Karpas-422 (cell line): ENCODE results near the gene SBNO2. TPM values are rescaled to one million over a fixed set of nuclear protein-coding genes. Genes with fewer than 3 reads are reported as not detected.

ENCODE experiments used
- DNase-seq: peaks from one replicate; pipeline ENCODE4 v3.0.0-alpha.2; 2015
- H2AFZ ChIP-seq: fragments of 200-600 bp; sonication (generic); 2 replicates; pipeline ENCODE4 v1.6.1; 2014; ENCODE audit warnings: antibody characterized with exemption, low read length, mixed read lengths
- H3K27ac ChIP-seq: fragments of 200-600 bp; sonication (generic); 2 replicates; pipeline ENCODE4 v1.5.1; 2014; ENCODE audit warnings: mild to moderate bottlenecking, low read length, moderate library complexity
- H3K27me3 ChIP-seq: fragments of 200-600 bp; sonication (generic); 2 replicates; pipeline ENCODE4 v1.6.1; 2014; ENCODE audit warnings: low read length, mixed read lengths
- H3K36me3 ChIP-seq: fragments of 200-600 bp; sonication (generic); 2 replicates; pipeline ENCODE4 v1.6.1; 2014; ENCODE audit warnings: low read length, mixed read lengths; ENCODE audit not compliant: insufficient read depth
- H3K4me1 ChIP-seq: fragments of 200-600 bp; sonication (generic); 2 replicates; pipeline ENCODE4 v1.6.1; 2014; ENCODE audit warnings: mild to moderate bottlenecking, low read length, mixed read lengths
- H3K4me2 ChIP-seq: fragments of 200-600 bp; sonication (generic); 2 replicates; pipeline ENCODE4 v1.6.1; 2014; ENCODE audit warnings: low read length, low read depth, mild to moderate bottlenecking; ENCODE audit not compliant: poor library complexity, severe bottlenecking
- H3K4me3 ChIP-seq: fragments of 200-600 bp; sonication (generic); 2 replicates; pipeline ENCODE4 v1.5.1; 2014; ENCODE audit warnings: mild to moderate bottlenecking, antibody characterized with exemption, low read length, mixed read lengths
- H3K79me2 ChIP-seq: fragments of 200-600 bp; sonication (generic); 2 replicates; pipeline ENCODE4 v1.6.1; 2014; ENCODE audit warnings: mild to moderate bottlenecking, low read length, mixed read lengths
- H3K9ac ChIP-seq: fragments of 200-600 bp; sonication (generic); 2 replicates; pipeline ENCODE4 v1.6.0; 2014; ENCODE audit warnings: low read length
- H3K9me2 ChIP-seq: fragments of 200-600 bp; sonication (generic), shearing (Covaris generic); replicated peaks from 2 replicates; pipeline ENCODE4 v1.6.0; 2014; ENCODE audit warnings: mild to moderate bottlenecking, low read length, moderate library complexity; ENCODE audit not compliant: insufficient read depth
- H3K9me3 ChIP-seq: fragments of 300-700, 200-600 bp; sonication (generic); 2 replicates; pipeline ENCODE4 v1.6.1; 2014; ENCODE audit warnings: low read length, mixed read lengths
- H4K20me1 ChIP-seq: fragments of 200-600 bp; sonication (generic); 2 replicates; pipeline ENCODE4 v1.6.1; 2014; ENCODE audit warnings: mild to moderate bottlenecking, antibody characterized with exemption, low read length, low read depth; ENCODE audit not compliant: insufficient read depth
- total RNA-seq: library from RNA; depleted of rRNA; stranded (reverse); fragments of >200 nt; shearing (Covaris generic); gene quantifications from 2 replicates; pipeline ENCODE4 v1.2.3, GENCODE V29; 2014; ENCODE audit warnings: low replicate concordance

SBNO2 gene
- total RNA-seq, 1 experiment from 2014 or later: 7.9 TPM

DNA sequence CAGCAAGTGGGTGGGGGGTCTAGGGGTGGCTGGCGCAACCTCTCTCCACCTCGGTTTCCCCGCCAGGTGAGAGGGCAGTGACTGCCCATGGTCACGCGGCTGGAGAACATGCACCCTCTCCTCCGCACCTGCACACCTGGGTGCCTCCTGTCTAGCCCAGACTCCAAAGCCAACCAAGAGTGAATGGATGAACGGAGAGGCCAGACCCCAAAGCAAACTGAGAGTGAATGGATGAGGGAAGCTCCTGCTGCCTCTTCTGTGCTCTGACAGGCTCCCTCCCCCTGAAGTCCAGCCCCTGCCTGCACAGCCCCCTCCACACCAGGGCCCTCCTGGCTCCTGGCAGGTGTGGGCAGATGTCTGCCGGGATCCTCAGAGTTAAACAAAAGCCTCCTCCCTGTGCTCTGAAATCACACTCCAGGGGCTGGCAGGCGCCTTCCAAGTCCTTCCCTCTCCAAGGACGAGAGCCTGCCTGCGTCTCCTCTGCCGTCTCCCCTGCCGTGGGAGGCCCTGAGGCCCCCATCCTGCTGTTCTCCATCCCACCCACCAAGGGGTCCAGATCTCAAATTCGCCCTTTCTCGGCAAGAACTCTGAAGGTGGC, 2.2 kb downstream of the SBNO2 start:
- no peak overlapping the region for H2AFZ ChIP-seq
- H3K4me3 ChIP-seq: no peak overlapping the region
- peaks cover 58% of the 10 kb centered on the region for H3K79me2 ChIP-seq
- no peak overlapping the region for H3K9ac ChIP-seq
- no peak for DNase-seq
- H3K27ac ChIP-seq: no peak overlapping the region
- H3K4me1 ChIP-seq: peaks cover 11% of the 10 kb centered on the region
- no peaks in the 10 kb centered on the region for H3K9me2 ChIP-seq
- H3K4me2 ChIP-seq: peak overlapping the region; percentile 94
- H4K20me1 ChIP-seq: no peaks in the 10 kb centered on the region; the same call in 1 of the 2 replicates
- H3K9me3 ChIP-seq: no peaks in the 10 kb centered on the region; the same call in 1 of the 2 replicates
- H3K36me3 ChIP-seq: peaks cover 3% of the 10 kb centered on the region; the same call in 1 of the 2 replicates
- no peaks in the 10 kb centered on the region for H3K27me3 ChIP-seq

DNA sequence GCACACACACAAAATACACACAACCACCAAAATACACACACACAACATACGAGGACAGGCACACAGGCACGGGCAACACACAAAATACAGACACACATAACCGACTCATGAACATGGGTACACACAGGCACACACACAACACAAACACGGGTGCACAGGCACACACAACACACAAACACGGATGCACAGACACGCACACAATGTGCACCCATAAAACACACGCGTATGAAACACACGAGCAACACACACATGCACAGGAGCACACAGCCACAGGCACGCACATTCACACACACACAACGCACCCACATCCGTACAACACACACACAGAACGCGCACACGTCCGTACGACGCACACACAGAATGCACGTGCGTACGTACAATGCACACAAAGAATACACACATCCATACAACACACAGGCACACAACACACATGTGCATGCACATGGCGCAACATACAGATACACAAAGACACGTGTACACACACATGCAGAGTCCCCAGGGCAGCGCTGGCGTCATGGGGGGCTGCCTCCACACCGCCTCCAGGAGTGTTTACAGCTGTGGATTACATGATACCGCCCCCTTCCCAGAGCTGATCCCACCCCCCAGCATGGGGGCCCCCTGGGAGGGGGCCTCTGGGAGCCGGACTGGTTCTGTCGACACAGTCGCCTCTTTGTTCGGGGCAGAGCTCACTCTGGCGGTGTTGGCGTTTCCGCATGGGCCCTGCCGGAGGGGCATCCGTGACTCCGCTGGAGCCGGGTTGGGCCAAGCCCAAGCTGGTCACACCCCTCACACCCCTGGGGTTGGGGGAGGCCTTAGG, 2.9 kb downstream of the SBNO2 start:
- no peaks in the 10 kb centered on the region; the same call in 1 of the 2 replicates for H4K20me1 ChIP-seq
- H3K9ac ChIP-seq: no peak overlapping the region
- H2AFZ ChIP-seq: no peak overlapping the region
- H3K4me3 ChIP-seq: no peak overlapping the region
- H3K27me3 ChIP-seq: no peaks in the 10 kb centered on the region
- H3K79me2 ChIP-seq: peaks cover 58% of the 10 kb centered on the region
- peaks cover 3% of the 10 kb centered on the region; the same call in 1 of the 2 replicates for H3K36me3 ChIP-seq
- peaks cover 11% of the 10 kb centered on the region for H3K4me1 ChIP-seq
- H3K9me3 ChIP-seq: no peaks in the 10 kb centered on the region; the same call in 1 of the 2 replicates
- H3K9me2 ChIP-seq: no peaks in the 10 kb centered on the region
- H3K27ac ChIP-seq: no peak overlapping the region
- no peak overlapping the region for H3K4me2 ChIP-seq
- no peak for DNase-seq

DNA sequence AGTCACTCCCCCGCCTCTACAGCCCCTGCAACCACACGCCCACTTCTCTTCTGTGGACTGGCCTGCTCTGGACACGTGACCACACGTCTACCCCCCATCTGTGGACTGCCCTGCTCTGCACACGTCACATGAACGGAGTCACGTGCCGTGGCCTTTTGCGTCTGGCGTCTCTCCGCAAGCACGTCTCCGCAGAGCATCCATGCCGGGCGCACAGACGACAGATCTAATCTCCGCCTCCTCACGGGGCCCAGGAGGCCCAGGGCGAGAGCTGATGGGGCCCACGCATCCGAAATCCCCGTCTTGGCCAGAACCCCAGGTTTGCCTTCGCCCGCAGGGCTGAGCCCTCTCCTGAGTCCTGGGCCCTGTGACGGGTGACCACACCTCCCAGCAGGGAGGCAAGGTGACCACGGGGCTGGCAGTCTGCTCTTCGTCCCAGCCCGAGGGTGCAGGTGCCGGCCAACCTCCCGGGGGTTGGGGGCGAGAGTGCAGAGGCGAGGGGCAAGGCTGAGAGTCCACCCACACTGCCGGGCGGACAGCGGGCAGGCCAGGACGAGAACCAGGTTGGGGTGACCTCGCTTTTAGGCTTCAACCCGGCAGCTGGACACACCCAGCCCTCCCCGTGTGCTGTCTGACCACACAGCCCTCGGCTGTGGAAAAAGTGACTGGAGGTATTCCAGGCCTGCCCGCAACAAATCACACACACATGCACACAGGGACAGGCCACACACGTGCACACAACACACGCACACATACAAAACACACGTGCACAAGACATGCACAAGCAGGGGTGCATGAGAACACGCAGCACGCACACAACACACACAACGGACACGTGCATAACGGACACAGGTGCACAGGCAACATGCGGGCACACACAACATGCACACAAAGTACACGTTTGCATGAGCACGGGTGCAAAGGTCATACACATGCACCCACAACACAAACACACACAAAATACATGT, 3.9 kb downstream of the SBNO2 start:
- H3K27me3 ChIP-seq: no peaks in the 10 kb centered on the region
- H3K27ac ChIP-seq: no peak overlapping the region
- H3K9me2 ChIP-seq: no peaks in the 10 kb centered on the region
- no peaks in the 10 kb centered on the region; the same call in 1 of the 2 replicates for H3K9me3 ChIP-seq
- no peak overlapping the region for H3K4me3 ChIP-seq
- no peaks in the 10 kb centered on the region; the same call in 1 of the 2 replicates for H4K20me1 ChIP-seq
- H3K9ac ChIP-seq: no peak overlapping the region
- DNase-seq: no peak
- H3K79me2 ChIP-seq: peaks cover 65% of the 10 kb centered on the region
- no peak overlapping the region for H2AFZ ChIP-seq
- peaks cover 3% of the 10 kb centered on the region; the same call in 1 of the 2 replicates for H3K36me3 ChIP-seq
- peaks cover 11% of the 10 kb centered on the region for H3K4me1 ChIP-seq
- no peak overlapping the region for H3K4me2 ChIP-seq

DNA sequence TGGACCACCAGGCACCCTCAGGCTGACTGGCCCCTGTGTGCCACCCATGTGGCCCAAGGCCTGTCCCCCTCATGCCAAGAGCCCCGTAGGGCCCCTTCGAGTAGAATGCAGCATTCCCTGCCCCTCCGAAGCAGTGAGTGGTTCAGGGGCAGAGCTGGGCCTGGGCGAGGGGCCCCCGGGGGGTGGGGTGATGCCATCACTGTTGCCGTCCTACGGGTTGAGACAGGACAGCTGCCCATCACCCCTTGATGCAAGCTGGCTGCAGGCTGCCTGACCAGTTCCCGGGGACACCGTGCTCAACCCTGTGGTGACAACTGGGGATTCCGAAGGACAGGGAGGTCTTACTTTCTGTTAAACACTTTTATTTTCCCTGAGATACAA, 4.7 kb downstream of the SBNO2 start:
- Histone ChIP-seq H3K4me3 (no peak overlapping the region), H3K36me3 (peaks cover 3% of the 10 kb centered on the region; the same call in 1 of the 2 replicates), H3K27me3 (no peaks in the 10 kb centered on the region), H3K27ac (no peak overlapping the region), H3K9me2 (no peaks in the 10 kb centered on the region), H4K20me1 (no peaks in the 10 kb centered on the region; the same call in 1 of the 2 replicates), H3K9me3 (no peaks in the 10 kb centered on the region; the same call in 1 of the 2 replicates), H2AFZ (no peak overlapping the region), H3K79me2 (peaks cover 67% of the 10 kb centered on the region), H3K4me1 (peaks cover 11% of the 10 kb centered on the region), H3K9ac (no peak overlapping the region), H3K4me2 (no peak overlapping the region)
- DNase-seq: no peak

DNA sequence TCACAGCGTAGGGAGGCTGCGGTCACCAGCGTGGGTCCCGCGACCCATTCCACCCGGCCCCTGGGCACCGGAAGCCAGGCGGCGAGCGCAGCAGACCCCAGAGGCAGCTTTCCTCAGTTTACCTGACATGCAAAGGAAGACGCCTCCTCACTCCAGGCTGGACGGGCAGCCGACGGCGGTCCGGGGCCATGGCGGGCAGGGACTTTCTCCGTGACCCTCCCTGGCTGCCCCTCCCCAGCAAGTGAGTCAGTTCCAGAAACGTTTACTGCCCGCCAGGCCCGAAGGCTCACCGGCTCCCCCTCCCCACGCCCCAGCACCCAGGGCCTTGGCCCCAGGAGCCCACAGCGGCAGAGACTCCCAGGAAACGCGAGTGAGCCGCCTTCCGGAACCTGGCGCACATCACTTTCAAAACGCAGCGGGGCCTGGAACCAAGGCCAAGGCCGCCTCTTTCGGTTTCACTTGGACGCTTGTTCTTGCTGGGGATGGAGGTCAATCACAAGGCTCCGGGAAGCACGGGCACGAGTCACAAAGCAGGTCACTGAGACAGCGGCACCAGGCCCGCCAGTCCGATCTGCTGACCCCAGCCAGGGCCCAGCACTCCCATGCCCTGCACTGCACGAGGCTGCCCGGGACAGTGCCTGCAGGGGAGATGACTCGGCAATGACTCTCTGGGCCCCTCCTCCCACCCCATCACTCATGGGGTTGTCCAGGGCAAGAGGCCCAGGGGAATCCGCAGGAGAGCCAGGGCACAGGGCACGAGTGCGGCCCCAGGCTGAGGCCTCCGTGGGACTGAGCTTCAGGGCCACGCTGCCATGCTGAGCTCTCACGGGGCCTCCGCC, 5.3 kb downstream of the SBNO2 start:
- no peak overlapping the region for H3K9ac ChIP-seq
- H3K4me2 ChIP-seq: no peak overlapping the region
- no peaks in the 10 kb centered on the region for H3K9me2 ChIP-seq
- no peaks in the 10 kb centered on the region for H3K27me3 ChIP-seq
- no peaks in the 10 kb centered on the region for H4K20me1 ChIP-seq
- H3K9me3 ChIP-seq: no peaks in the 10 kb centered on the region; the same call in 1 of the 2 replicates
- no peak overlapping the region for H2AFZ ChIP-seq
- H3K36me3 ChIP-seq: peaks cover 3% of the 10 kb centered on the region; the same call in 1 of the 2 replicates
- H3K27ac ChIP-seq: no peak overlapping the region
- peaks cover 11% of the 10 kb centered on the region for H3K4me1 ChIP-seq
- DNase-seq: no peak
- peaks cover 67% of the 10 kb centered on the region for H3K79me2 ChIP-seq
- H3K4me3 ChIP-seq: no peak overlapping the region

DNA sequence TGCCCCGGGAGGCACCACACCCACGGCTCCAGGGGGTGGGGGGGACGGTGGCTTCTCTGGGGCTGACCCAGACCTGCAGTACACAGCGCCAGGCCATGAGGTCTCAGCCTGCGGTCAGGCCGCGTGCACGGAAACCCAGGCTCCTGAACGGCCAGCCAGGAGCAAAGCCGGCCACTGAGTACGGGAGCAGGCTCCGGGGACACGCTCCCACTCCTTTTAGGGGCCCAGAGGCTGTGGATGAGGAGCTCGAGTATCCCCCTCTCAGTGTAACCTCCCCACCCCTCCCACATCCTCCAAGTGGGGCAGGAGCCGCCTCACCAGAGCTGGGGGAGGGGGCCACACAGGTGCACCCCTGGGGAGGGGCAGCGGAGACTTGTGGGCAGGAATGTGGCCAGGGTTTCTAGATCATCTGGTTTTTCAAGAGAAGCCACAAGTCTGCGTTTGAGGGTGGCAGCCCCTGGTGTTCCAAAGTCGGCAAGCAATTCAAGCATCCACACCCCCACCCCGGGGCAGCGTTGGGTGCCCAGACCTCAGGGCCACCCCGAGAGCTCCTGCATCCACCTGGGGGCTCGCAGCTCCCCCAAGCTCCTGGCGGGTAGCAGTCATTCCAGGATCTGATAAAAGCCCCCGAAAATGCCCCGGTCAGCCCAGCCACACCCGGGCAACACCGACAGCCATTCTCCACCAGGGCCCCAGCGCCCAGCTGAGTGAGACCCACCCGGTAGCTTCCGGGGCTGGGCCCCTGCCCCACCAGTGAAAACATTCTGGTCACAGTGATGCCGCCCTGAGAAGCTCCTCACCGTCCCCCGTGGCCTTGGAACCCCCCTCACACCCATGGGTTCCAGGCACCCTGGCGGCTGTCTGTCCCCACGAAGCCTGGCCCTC, 6.1 kb downstream of the SBNO2 start:
- H3K79me2 ChIP-seq: peaks cover 62% of the 10 kb centered on the region
- H4K20me1 ChIP-seq: no peaks in the 10 kb centered on the region
- no peak overlapping the region for H3K9ac ChIP-seq
- H3K9me3 ChIP-seq: no peaks in the 10 kb centered on the region; the same call in 1 of the 2 replicates
- no peak overlapping the region for H3K4me2 ChIP-seq
- H3K36me3 ChIP-seq: peaks cover 3% of the 10 kb centered on the region; the same call in 1 of the 2 replicates
- no peak for DNase-seq
- no peak overlapping the region for H3K27ac ChIP-seq
- H3K4me1 ChIP-seq: peaks cover 9% of the 10 kb centered on the region
- H2AFZ ChIP-seq: no peak overlapping the region
- H3K27me3 ChIP-seq: no peaks in the 10 kb centered on the region
- H3K9me2 ChIP-seq: no peaks in the 10 kb centered on the region
- H3K4me3 ChIP-seq: no peak overlapping the region
